ENCODE data around the gene ATP8B3. TPM values are rescaled to one million over a fixed set of nuclear protein-coding genes. Genes with fewer than 3 reads are reported as not detected.
A peak's percentile ranks its signal among the peaks of the same experiment; 100 is the strongest.

The ATP8B3 gene
- total and polyA plus RNA-seq, 9 of the 15 experiments (the other 6 are each of a cell fraction or from before 2014, with no cell fraction given), result 1.2 to 12.3 (median 3.8) TPM

DNA sequence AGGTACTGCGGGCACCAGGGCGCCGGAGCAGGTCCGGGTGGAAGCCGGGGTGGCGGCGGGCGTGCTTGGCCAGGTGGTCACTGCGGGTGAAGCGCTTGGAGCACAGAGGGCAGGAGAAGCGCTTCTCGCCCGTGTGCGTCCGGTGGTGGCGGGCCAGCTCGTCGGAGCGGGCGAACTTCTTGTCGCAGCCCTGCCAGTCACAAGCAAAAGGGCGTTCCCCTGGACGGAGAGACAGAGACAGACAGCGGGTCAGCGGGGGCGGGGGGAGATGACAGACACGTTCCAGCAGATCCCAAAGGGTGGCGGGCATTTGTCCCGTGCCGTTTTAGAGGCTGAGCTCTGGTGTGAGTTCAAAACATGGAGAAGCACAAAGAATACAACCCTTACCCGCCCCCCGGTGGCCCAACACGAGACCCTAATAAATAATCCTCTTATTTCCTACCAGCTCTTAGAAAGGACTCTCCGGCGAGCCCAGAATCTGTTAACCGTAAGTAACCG lies 42.5 kb upstream of the ATP8B3 start (continued):
- TF ChIP-seq CXXC5 (CRISPR knock-in tag; IDR thresholded peaks at IDR 0.05) (peak; percentile 69), TCF3 (CRISPR knock-in tag; IDR thresholded peaks at IDR 0.05) (peak; percentile 29), CCNT2 (IDR thresholded peaks at IDR 0.05; ENCODE audit: borderline replicate concordance, extremely low read depth, insufficient read length, low read depth, low read length) (peak; percentile 30), HCFC1 (IDR thresholded peaks at IDR 0.05; ENCODE audit: low read depth, low read length) (peak; percentile 2; the same call in 1 of the 2 replicates), CTBP1 (IDR thresholded peaks at IDR 0.05; ENCODE audit: borderline replicate concordance) (peak; percentile 44; the same call in 1 of the 2 replicates)
- TF ChIP-seq, protein P1, sequence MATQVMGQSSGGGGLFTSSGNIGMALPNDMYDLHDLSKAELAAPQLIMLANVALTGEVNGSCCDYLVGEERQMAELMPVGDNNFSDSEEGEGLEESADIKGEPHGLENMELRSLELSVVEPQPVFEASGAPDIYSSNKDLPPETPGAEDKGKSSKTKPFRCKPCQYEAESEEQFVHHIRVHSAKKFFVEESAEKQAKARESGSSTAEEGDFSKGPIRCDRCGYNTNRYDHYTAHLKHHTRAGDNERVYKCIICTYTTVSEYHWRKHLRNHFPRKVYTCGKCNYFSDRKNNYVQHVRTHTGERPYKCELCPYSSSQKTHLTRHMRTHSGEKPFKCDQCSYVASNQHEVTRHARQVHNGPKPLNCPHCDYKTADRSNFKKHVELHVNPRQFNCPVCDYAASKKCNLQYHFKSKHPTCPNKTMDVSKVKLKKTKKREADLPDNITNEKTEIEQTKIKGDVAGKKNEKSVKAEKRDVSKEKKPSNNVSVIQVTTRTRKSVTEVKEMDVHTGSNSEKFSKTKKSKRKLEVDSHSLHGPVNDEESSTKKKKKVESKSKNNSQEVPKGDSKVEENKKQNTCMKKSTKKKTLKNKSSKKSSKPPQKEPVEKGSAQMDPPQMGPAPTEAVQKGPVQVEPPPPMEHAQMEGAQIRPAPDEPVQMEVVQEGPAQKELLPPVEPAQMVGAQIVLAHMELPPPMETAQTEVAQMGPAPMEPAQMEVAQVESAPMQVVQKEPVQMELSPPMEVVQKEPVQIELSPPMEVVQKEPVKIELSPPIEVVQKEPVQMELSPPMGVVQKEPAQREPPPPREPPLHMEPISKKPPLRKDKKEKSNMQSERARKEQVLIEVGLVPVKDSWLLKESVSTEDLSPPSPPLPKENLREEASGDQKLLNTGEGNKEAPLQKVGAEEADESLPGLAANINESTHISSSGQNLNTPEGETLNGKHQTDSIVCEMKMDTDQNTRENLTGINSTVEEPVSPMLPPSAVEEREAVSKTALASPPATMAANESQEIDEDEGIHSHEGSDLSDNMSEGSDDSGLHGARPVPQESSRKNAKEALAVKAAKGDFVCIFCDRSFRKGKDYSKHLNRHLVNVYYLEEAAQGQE (IDR thresholded peaks at IDR 0.05; ENCODE audit: borderline replicate concordance), result no peak
- TF ChIP-seq, protein P1 (CRISPR knock-in tag; IDR thresholded peaks at IDR 0.05; ENCODE audit: low read depth), result no peak
